Myocyte (in vitro differentiated cells): ENCODE data around the gene NAT8L. TPM values are rescaled to one million over a fixed set of nuclear protein-coding genes. Genes with fewer than 3 reads are reported as not detected.

Experiments
- DNase-seq: peaks from one replicate; pipeline ENCODE4 v3.0.0-alpha.2; 2012; ENCODE audit warnings: low read depth
- total RNA-seq: library from RNA; depleted of rRNA; stranded (reverse); fragments of >200 nt; gene quantifications from 2 replicates; pipeline ENCODE4 v1.2.3, GENCODE V29; 2014

The NAT8L gene
- total RNA-seq, 1 donor from 2014 or later: 8.2 TPM

- DNase-seq: peak; percentile 46
Measured at GRCh38 chr4:2091990-2092668, 33.0 kb downstream of the NAT8L start.

- DNase-seq: no peak
Measured at GRCh38 chr4:2092669-2093053, 33.5 kb downstream of the NAT8L start.

GRCh38 chr4:2093265-2093664, 34.1 kb downstream of the NAT8L start:
- DNase-seq: no peak

GRCh38 chr4:2094545-2094944, 35.4 kb downstream of the NAT8L start:
- DNase-seq: no peak

- peak; percentile 76 for DNase-seq
Measured at GRCh38 chr4:2095236-2096072, 36.3 kb downstream of the NAT8L start.

GRCh38 chr4:2096073-2096609, 37.0 kb downstream of the NAT8L start:
- DNase-seq: no peak

GRCh38 chr4:2101346-2102044, 42.4 kb downstream of the NAT8L start:
- peak; percentile 88 for DNase-seq

- DNase-seq: no peak
Measured at GRCh38 chr4:2102045-2102883, 43.1 kb downstream of the NAT8L start.

- no peak for DNase-seq
Measured at GRCh38 chr4:2103127-2103842, 44.2 kb downstream of the NAT8L start.

GRCh38 chr4:2103843-2104547, 44.9 kb downstream of the NAT8L start:
- DNase-seq: no peak

GRCh38 chr4:2104556-2105345, 45.6 kb downstream of the NAT8L start:
- DNase-seq: no peak

- no peak for DNase-seq
Measured at GRCh38 chr4:2105559-2105958, 46.4 kb downstream of the NAT8L start.

GRCh38 chr4:2116687-2117400, 57.7 kb downstream of the NAT8L start:
- no peak for DNase-seq

Other genes with a start within 250 kb of the NAT8L start
- 39.2 and 39.4 TPM in 2 replicates for gene LETM1, start 203.2 kb upstream of the NAT8L start, total RNA-seq
- 23.5 and 28.3 TPM in 2 replicates for gene NSD2, start 187.9 kb upstream of the NAT8L start, total RNA-seq
- 17.1 and 20.5 TPM in 2 replicates for gene NELFA, start 50.4 kb upstream of the NAT8L start, total RNA-seq
- 12.5 and 13.1 TPM in 2 replicates for gene HAUS3, start 182.8 kb downstream of the NAT8L start, total RNA-seq
- gene POLN, start 182.8 kb downstream of the NAT8L start, total RNA-seq: 5.5 and 7.8 TPM in 2 replicates
- gene MXD4, start 202.8 kb downstream of the NAT8L start, total RNA-seq: 39.3 and 56.4 TPM in 2 replicates